GM13976 (cell line): ENCODE data around the gene PLCH1.

Experiments
- DNase-seq: peaks from one replicate; pipeline ENCODE4 v3.0.0; 2012; ENCODE audit warnings: low spot score
- CTCF ChIP-seq: IDR thresholded peaks from 2 replicates; pipeline ENCODE4 v1.5.1; 2012; ENCODE audit warnings: borderline replicate concordance, mild to moderate bottlenecking; ENCODE audit not compliant: insufficient read depth; ENCODE audit errors: extremely low read depth, missing control alignments, control extremely low read depth
- in situ Hi-C: fragments of 300-500 bp; cut with MboI; formaldehyde crosslinking; loops from one replicate; pipeline ENCODE4 v1.12.0; 2022; ENCODE audit warnings: low sequenced_read_pairs, mixed read lengths, inconsistent platforms; ENCODE audit not compliant: unreplicated experiment

Gene PLCH1

GRCh38 chr3:155519078-155519477 is 225.8 kb downstream of the PLCH1 start:
- no peak for TF ChIP-seq CTCF
- no peak for DNase-seq
- in situ Hi-C loops = no loop called here

- DNase-seq = no peak
- no peak for TF ChIP-seq CTCF
- in situ Hi-C loops = no loop called here
Measured at GRCh38 chr3:155517903-155518302, 227.0 kb downstream of the PLCH1 start.

- in situ Hi-C loops = no loop called here
- no peak for DNase-seq
- no peak for TF ChIP-seq CTCF
Measured at GRCh38 chr3:155516439-155516838, 228.4 kb downstream of the PLCH1 start.

- in situ Hi-C loops = no loop called here
Measured at GRCh38 chr3:155512867-155513261, 232.0 kb downstream of the PLCH1 start.

GRCh38 chr3:155512175-155512866 is 232.6 kb downstream of the PLCH1 start:
- in situ Hi-C loops = no loop called here
- DNase-seq = no peak
- no peak for TF ChIP-seq CTCF

More at GRCh38 chr3:155512867-155513261, 232.0 kb downstream of the PLCH1 start:
- no peak for DNase-seq
- no peak for TF ChIP-seq CTCF

- DNase-seq = no peak
- TF ChIP-seq CTCF = no peak
- in situ Hi-C loops = no loop called here
Measured at GRCh38 chr3:155504682-155505081, 240.2 kb downstream of the PLCH1 start.

GRCh38 chr3:155502630-155503029 is 242.2 kb downstream of the PLCH1 start:
- in situ Hi-C loops = no loop called here
- no peak for TF ChIP-seq CTCF
- DNase-seq = no peak
